HCT116 (cell line): ENCODE results near the gene CUL4A.

ENCODE experiments used
- ATF3 ChIP-seq: IDR thresholded peaks from 2 replicates; pipeline ENCODE4 v1.6.1; 2012
- CTCF ChIP-seq, 3 experiments: fragments of 200-600 bp in 1 of 3; sonication (generic) in 1 of 3; IDR thresholded peaks in 2 of 3; conservative IDR thresholded peaks in 1 of 3; 2 replicates each; pipeline ENCODE4 v1.5.1; 2012 to 2017; ENCODE audit warnings: low read depth in 2 of 3, low read length in 2 of 3, antibody characterized with exemption in 1 of 3, borderline replicate concordance in 1 of 3, control low read depth in 1 of 3, mild to moderate bottlenecking in 1 of 3, mixed read lengths in 1 of 3, mixed run types in 1 of 3, moderate library complexity in 1 of 3; ENCODE audit not compliant: insufficient read depth in 1 of 3
- EZH2 ChIP-seq: fragments of 200-600 bp; sonication (generic); IDR thresholded peaks from 2 replicates; pipeline ENCODE4 v1.6.1; 2017; ENCODE audit warnings: antibody characterized with exemption, mixed run types
- JUND ChIP-seq: IDR thresholded peaks from 2 replicates; pipeline ENCODE4 v1.6.1; 2012
- POLR2A ChIP-seq: IDR thresholded peaks from 2 replicates; pipeline ENCODE4 v1.7.0; 2011; ENCODE audit warnings: borderline replicate concordance; ENCODE audit not compliant: insufficient read depth, insufficient read length; ENCODE audit errors: extremely low read depth
- POLR2AphosphoS5 ChIP-seq: IDR thresholded peaks from 2 replicates; pipeline ENCODE4 v1.6.1; 2011; ENCODE audit warnings: mild to moderate bottlenecking, low read depth, low read length, moderate library complexity
- YY1 ChIP-seq: IDR thresholded peaks from 2 replicates; pipeline ENCODE4 v1.6.1; 2011; ENCODE audit warnings: low read length, low read depth, moderate library complexity, mild to moderate bottlenecking; ENCODE audit not compliant: insufficient replicate concordance; ENCODE audit errors: extremely low read depth

GRCh38 chr13:113159701-113160100, 49.7 kb upstream of the CUL4A start:
- TF ChIP-seq EZH2: no peak
- no peak for TF ChIP-seq YY1
- no peak for TF ChIP-seq CTCF (IDR thresholded peaks at IDR 0.05 in 2 of 3, conservative IDR thresholded peaks at IDR 0.05 in 1 of 3; ENCODE audit: borderline replicate concordance in 1 of 3, insufficient read depth in 1 of 3, low read depth in 2 of 3, low read length in 2 of 3)
- TF ChIP-seq POLR2A: no peak
- no peak for TF ChIP-seq ATF3
- TF ChIP-seq POLR2AphosphoS5: no peak
- TF ChIP-seq JUND: no peak
